Islet of Langerhans (tissue), 1 donor: Measurements from ENCODE around the gene IGFL1.
"Not testable (repeated sequence)": the region's sequence is repeated elsewhere in the genome, so short reads cannot be mapped to it uniquely, and the experiment has no call there.

ENCODE experiments used
- FAIRE-seq: peaks from one replicate; lab custom pipeline; 2011; peaks lifted over from hg19 to GRCh38; lab: Jason Lieb, UNC

IGFL1 gene

DNA sequence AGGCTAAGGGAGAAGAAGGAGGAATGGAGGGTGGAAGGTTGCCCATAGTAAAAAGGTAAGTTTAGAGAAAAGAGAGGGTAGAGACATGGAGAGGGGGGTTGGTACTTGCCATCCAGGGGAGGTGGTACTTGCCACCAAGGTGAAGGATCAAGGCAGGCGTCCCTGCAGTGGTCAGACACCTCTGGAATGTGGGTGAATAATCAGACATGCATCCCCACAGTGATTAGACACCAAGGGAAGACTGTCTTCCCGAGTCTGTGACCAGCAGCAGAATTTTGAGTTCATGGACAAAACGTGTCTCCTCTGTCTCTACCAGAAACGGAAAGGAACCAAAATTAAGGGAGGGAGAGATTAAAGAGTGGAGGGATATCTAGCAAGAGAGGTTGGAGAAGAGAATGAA, 27.1 kb upstream of the IGFL1 start:
- FAIRE-seq: no peak

GRCh38 chr19:46202872-46203860, 26.4 kb upstream of the IGFL1 start:
- FAIRE-seq: no peak

DNA sequence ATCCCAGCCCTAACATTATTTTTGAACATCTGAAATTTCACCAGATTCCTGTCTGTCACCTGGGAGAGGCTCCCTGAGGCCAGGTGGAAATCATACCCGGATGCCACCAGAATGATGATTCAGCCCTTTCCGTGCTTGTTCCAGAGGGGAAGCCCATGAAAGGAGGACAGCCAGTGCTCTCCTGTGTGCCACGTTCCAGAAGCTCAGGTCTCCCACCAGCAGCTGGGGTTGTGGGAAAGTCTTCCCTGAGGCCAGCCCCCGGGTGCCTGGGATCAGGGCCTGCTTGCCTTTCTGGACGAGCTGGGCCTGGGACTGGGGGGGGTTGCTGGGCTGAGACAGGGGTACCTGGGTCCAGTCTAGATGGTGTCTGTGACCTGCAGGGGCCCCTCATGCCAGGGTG, 25.5 kb upstream of the IGFL1 start:
- no peak for FAIRE-seq

DNA sequence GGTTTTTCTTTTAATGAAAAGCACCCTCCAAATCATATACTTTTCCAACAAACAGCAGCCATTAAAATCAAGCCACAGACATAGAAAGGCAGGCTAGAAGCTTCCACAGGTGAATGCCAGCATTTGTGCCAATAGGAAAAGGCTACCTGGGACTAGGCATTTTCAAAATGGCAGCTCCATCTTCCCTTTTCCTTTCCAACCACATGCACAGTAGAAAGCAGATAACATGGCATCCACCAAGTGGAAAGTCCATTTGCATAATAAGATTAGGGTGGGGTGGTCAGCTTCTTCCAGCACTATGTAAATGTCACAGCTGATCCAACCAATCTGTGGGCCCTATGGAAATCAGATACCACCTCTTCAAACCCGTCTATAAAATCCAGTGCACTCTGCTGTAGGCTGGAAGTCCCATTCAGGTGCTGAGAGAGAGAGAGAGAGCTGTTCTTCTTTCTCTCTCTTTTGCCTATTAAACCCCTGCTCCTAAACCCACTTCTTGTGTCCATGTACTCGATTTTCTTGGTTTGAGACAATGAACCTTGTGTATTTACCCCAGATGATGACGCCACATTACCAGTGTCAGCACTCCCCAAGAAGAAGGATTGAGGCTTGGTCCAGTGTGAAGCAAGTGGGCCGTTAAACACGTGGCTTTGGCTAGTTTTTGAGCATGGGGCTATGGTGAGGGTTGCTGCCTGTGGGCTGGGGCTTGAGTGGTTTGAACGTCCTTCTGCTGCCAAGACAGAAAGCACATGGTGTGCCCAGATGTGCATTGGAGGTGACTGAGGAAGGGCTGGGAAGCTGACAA, 24.2 kb upstream of the IGFL1 start:
- no peak for FAIRE-seq

DNA sequence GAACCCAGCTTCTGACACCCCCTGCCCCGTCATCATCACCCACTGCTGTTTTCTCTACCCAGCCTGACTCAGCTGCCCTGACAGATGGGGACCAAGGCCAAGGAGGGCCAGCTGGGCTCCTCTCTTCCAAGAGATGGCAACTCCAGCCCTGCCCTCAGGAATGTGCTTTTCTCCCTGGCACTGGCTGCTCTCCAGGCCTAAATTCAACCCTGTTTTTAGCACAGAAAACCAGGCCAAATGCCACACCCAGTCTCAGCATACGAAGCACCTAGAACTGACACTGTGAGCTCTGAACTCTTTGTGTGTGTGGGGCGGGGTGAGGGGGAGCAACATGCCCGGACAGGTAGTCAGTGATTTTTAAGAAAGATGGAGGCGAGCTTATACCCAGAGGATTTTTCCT, 23.4 kb upstream of the IGFL1 start:
- no peak for FAIRE-seq

- no peak for FAIRE-seq
These were observed 22.9 kb upstream of the IGFL1 start for GRCh38 chr19:46206682-46207081.

DNA sequence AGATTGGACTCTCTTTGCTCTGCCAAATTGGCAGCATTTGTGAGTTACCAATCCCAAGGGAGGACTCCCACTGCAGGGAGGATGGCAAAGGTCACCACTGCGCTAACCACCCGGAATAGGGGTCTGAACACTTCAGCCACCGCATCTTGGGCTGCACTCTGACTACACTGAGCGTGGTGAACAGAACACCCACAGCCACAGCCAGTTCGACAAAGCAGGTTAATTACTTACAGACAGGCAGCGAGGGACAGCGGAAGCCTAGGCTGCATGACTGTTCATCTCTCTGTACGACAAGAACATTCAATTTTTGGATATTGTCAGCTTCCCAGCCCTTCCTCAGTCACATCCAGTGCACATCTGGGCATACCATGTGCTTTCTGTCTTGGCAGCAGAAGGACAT, 21.7 kb upstream of the IGFL1 start:
- not testable (repeated sequence) for FAIRE-seq

DNA sequence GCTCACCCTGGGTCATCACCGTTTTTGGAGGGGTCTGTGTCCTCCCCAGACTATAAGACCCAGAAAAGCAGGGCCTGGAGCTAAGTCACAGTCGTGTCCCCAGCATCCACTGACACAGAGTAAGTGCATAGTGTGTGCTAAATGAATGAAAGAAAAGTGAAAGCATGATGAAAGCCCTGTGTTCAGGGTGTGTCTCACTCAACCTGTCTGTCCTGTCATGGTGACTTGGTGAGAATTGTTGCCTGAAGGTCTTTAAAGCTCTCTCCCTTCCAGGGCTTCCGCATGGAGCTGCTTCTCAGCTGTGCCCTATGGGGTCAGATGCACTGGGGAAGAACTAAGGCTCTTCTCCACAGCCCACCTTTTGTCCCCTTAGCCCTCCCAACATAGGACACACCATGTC, 20.5 kb upstream of the IGFL1 start:
- FAIRE-seq: no peak

DNA sequence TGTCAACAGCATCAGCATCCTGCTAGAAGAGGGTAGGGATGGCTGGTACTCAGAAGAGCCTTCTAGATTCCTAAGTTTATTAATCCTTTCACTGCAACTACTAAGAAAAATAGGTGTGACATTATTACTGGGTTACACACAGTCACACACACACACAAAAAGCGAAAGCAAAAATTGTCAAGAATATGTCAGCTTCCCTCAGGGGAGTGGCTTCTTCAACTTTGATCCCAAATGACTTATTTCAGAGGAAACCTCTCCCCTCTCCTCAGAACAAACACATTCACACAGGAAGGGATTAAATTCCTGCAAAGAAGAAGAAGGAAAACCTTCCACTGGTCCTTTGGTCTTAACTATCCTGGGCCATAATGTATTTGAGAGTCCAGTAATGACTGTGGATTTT, 20.1 kb upstream of the IGFL1 start:
- no peak for FAIRE-seq

GRCh38 chr19:46210669-46211068, 18.9 kb upstream of the IGFL1 start:
- no peak for FAIRE-seq

DNA sequence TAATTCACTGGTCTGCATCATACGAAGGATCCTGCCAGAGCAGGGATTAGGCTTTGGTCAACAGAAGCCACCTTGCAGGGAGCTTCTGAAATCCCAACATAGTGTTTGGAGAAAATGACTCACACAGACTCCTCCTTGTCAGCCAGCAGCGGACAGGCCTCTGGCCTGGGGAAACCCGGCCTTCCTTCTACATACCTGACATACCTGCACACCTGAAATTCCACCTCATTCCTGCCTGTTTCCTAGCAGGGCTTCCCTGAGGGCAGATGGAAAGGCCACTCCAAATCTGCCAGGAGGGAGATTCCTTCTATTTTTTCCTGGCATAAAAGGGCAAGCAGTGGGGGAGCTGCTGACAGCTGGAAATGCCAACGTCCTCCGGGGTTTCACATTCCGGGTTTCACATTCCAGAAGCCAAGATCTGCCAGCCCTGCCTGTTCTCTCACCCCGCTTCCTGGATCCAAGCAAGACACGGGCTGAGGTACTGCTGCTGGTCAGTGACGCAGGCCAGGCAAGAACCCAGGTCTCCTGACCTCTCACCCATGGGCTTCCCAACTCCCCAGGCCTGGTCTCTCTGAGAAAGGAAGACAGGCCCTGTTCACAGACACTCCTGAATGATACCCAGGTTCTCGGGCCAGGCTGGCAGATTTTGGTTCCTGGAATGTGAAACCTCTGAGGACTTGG, 18.2 kb upstream of the IGFL1 start:
- no peak for FAIRE-seq

GRCh38 chr19:46212592-46212991, 16.9 kb upstream of the IGFL1 start:
- FAIRE-seq: not testable (repeated sequence)

DNA sequence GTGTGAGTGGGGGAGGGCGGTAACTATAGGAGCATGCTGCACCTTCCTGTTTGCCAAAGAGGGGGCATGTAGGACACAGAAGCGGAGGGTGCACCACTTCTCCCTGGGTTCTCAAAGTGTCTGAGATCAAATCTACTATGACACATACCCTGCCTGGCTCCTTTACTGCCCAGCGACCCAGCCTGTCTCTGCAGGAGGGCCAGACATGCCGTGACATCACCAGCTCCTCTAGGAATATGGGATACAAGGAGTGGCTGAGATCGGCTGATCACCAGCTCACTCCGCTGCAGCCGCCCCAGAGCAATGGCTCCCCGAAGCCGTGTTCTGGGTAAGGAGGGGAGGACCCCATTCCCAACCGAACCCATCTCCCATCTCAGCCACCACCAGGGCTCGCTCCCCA, 16.4 kb upstream of the IGFL1 start:
- FAIRE-seq: no peak

- no peak for FAIRE-seq
These were observed 15.7 kb upstream of the IGFL1 start for GRCh38 chr19:46213806-46214205.

- FAIRE-seq: no peak
These were observed 12.9 kb upstream of the IGFL1 start for GRCh38 chr19:46216612-46217011.

DNA sequence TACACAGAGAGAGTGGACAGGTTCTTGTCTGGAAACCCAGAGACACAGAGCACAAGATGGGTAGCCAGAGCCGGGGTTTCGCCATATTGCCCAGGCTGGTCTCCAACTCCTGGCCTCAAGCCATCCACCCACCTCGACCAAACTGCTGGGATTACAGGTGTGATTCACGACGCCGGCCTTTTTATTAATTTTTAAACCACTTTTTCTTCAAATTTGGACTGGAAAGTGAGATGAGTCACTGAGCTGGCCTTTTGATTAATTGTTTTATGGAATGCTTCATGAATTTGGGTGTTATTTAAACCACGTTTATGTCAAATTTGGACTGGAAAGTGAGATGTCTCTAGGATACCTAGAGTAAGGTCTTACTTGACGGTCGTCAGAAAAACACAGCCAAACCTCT, 12.1 kb upstream of the IGFL1 start:
- FAIRE-seq: no peak

- no peak for FAIRE-seq
These were observed 11.4 kb upstream of the IGFL1 start for GRCh38 chr19:46218160-46218559.

DNA sequence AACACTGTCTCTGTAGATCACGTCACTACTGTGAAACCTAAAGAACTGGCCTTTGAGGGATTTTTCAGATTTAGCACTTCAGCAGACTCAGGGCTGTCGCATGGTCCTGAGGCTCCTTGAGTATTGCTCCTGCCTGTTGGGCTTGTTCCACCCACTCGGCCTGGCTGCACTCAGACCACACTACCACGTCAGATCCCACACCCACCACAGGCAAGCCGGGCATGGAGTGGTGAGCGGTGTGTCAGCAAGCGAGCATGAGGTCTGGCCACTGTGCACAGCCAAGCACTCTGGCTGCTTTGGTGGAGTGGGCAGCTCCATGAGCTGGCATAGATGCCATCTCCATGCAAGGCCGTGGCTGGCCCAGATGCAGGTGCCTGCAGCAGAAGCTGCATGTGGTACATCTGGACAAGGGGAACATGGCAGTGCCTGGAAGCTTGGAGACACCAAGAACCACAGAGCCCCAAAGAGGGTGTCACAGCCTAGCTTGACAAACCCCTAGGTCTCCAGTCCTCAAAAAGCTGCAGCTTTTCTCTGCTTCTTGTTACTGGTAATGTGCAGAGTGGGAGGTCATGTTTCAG, 9.4 kb upstream of the IGFL1 start:
- FAIRE-seq: no peak

DNA sequence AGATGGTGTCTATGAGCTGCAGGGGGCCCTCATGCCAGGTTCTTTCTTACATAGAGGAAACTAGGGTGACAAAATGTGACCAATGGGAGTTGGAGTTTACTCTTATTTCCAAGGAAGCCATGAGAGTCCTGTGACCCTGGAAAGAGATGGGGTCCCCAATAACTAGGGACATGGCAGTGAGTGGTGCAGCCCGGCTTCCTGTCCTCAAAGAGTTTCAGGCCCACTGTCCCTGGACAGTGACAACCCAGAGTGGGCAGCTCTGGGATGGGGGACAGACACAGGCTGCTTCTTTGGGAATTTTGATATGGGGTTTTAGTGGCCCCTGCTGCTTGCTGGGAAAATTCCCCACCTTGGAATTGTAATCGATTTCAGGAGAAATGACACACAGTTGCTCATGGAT, 8.4 kb upstream of the IGFL1 start:
- no peak for FAIRE-seq

DNA sequence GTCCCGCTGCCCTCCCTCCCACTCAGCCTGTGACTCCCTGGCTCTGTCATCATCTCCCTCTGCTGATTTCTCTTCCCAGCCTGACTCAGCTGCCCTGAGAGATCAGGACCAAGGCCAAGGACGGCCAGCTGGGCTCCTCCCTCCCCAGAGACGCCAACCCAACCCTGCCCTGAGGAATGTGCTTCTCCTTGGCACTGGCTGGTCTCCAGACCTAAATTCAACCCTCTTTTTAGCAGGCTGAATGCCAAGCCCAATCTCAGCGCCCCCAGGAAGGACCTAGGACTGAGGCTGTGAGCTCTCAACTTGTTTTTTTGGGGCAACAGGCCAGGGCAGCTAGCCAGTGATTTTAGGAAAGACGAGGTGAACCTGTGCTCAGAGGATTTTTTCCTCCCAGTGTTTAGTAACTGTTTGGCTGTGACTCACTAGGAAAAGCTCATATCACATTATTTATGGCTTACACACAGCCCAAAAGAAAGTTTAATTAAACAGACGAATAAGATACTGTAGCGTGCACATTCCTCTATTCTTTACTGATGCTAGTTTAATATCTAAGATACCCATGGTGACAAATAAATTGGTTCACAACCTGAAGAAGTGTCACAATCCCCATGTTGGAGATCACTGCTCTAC, 7.4 kb upstream of the IGFL1 start:
- FAIRE-seq: no peak

- not testable (repeated sequence) for FAIRE-seq
These were observed 5.8 kb upstream of the IGFL1 start for GRCh38 chr19:46223787-46224186.

DNA sequence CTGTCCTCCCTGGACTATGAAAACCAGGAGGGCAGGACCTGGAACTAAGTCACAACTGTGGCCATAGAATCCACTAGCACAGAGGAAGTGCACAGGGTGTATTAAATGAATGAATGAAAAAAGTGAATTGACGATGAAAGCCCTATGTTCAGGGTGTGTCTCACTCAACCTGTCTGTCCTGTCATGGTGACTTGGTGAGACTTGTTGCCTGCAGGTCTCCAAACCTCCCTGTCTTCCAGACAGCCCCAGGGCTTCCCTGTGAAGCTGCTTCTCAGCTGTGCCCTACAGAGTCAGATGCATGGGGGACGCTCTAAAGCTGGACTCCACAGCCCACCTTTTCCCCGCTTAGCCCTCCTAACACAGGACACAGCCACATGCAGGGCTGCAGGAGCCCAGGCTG, 4.8 kb upstream of the IGFL1 start:
- FAIRE-seq: no peak
